Natural killer cell (primary cell): ENCODE measurements around the gene SCN11A. TPM values are rescaled to one million over a fixed set of nuclear protein-coding genes. Genes with fewer than 3 reads are reported as not detected.

Source experiments
- ATAC-seq, 3 donors: fragments of 150-1000 bp in 2 of 3; fragments of 200-7000 bp in 1 of 3; cut with Tn5 transposase; 1 replicate in 1 of 3; 2 replicates in 2 of 3; pipeline ENCODE4 v1.10.0; 2021; ENCODE audit warnings: mild to moderate bottlenecking in 2 of 3, moderate library complexity in 2 of 3
- DNase-seq, 2 donors: peaks; one replicate each; pipeline versions ENCODE4 v3.0.0 to v3.0.0-alpha.2; 2013 to 2021; ENCODE audit warnings: mixed read lengths in 1 of 2
- H3K27ac ChIP-seq: one replicate; pipeline ENCODE4 v1.5.1; 2013; ENCODE audit warnings: mild to moderate bottlenecking, low read length
- H3K27me3 ChIP-seq: one replicate; pipeline ENCODE4 v1.6.1; 2013; ENCODE audit warnings: low read length; ENCODE audit not compliant: control insufficient read depth, insufficient read depth
- H3K36me3 ChIP-seq: one replicate; pipeline ENCODE4 v1.6.1; 2013; ENCODE audit warnings: low read length; ENCODE audit not compliant: control insufficient read depth, insufficient read depth
- H3K4me1 ChIP-seq: one replicate; pipeline ENCODE4 v1.6.1; 2013; ENCODE audit warnings: low read length; ENCODE audit not compliant: control insufficient read depth, insufficient read depth
- H3K4me3 ChIP-seq: one replicate; pipeline ENCODE4 v1.5.1; 2013; ENCODE audit warnings: low read length
- H3K9me3 ChIP-seq: one replicate; pipeline ENCODE4 v1.6.1; 2013; ENCODE audit warnings: low read length; ENCODE audit not compliant: control insufficient read depth, insufficient read depth
- H3K27ac Mint-ChIP-seq, 2 donors: one replicate each; pipeline ENCODE4 v1.8.0; 2022; ENCODE audit warnings: mild to moderate bottlenecking in 2 of 2, mixed read lengths in 2 of 2, moderate library complexity in 1 of 2
- H3K27me3 Mint-ChIP-seq, 2 donors: one replicate each; pipeline ENCODE4 v1.8.0; 2022; ENCODE audit warnings: low read depth in 2 of 2, mixed read lengths in 2 of 2
- H3K36me3 Mint-ChIP-seq: one replicate; pipeline ENCODE4 v1.8.0; 2022; ENCODE audit warnings: mixed read lengths
- H3K4me1 Mint-ChIP-seq, 2 donors: one replicate each; pipeline ENCODE4 v1.8.0; 2022; ENCODE audit warnings: mixed read lengths in 2 of 2
- H3K4me3 Mint-ChIP-seq: one replicate; pipeline ENCODE4 v1.8.0; 2022; ENCODE audit warnings: mild to moderate bottlenecking, moderate library complexity, mixed read lengths
- H3K9me3 Mint-ChIP-seq, 2 donors: one replicate each; pipeline ENCODE4 v1.8.0; 2022; ENCODE audit warnings: mixed read lengths in 2 of 2
- CTCF ChIP-seq: fragments of 200-600 bp; IDR thresholded peaks from one replicate; pipeline ENCODE4 v1.8.0; 2022; ENCODE audit warnings: antibody characterized with exemption
- WGBS: methylation state at CpG from one replicate; pipeline ENCODE4 v1.1.7; 2013; ENCODE audit warnings: missing lambda C conversion rate; ENCODE audit not compliant: insufficient coverage; 5-methylcytosine and 5-hydroxymethylcytosine counted together
- intact Hi-C: fragments of 100-400 bp; cut with micrococcal nuclease; formaldehyde crosslinking; loops from one replicate; pipeline ENCODE4 v1.14.2; 2022
- total RNA-seq, 4 donors: library from RNA; stranded (reverse); fragments of 120-200 nt in 1 of 4; gene quantifications; one replicate each; pipeline versions ENCODE4 v1.2.3 to v1.2.4, GENCODE V29; 2013 to 2022

Gene SCN11A
- total RNA-seq, 3 donors from 2014 or later (not counting 1 experiment from before 2014, with no cell fraction given): 0.07 to 0.08 TPM; not detected in 1

- H3K27me3 ChIP-seq: no peaks in the 10 kb centered on the region
- H3K9me3 Mint-ChIP-seq: no peaks in the 10 kb centered on the region
- H3K27me3 Mint-ChIP-seq: peaks cover 18 to 69% of the 10 kb centered on the region in 2 donors
- no peaks in the 10 kb centered on the region for H3K36me3 Mint-ChIP-seq
- no peaks in the 10 kb centered on the region for H3K4me1 ChIP-seq
- H3K4me3 ChIP-seq: no peak overlapping the region
- no peaks in the 10 kb centered on the region for H3K36me3 ChIP-seq
- ATAC-seq: no peak
- WGBS: 92% methylated on average over 5 of the region's 6 CpGs
- H3K9me3 ChIP-seq: no peaks in the 10 kb centered on the region
- DNase-seq: no peak
- peaks cover 0 to 4% of the 10 kb centered on the region in 2 donors for H3K4me1 Mint-ChIP-seq
- H3K27ac ChIP-seq: no peak overlapping the region
- intact Hi-C loops: loop anchor here (10.0 kb wide), 1 partner anchor 511 kb away; no protein-coding TSS in a partner anchor
- no peak overlapping the region for H3K4me3 Mint-ChIP-seq
- H3K27ac Mint-ChIP-seq: no peak overlapping the region
- no peak for TF ChIP-seq CTCF
Measured at GRCh38 chr3:39025222-39025970, 26.3 kb downstream of the SCN11A start.

GRCh38 chr3:39024497-39024896 lies 27.2 kb downstream of the SCN11A start:
- Mint-ChIP-seq H3K9me3 (no peaks in the 10 kb centered on the region), H3K27me3 (peaks cover 20 to 70% of the 10 kb centered on the region in 2 donors), H3K4me1 (peaks cover 0 to 4% of the 10 kb centered on the region in 2 donors), H3K27ac (no peak overlapping the region), H3K36me3 (no peaks in the 10 kb centered on the region), H3K4me3 (no peak overlapping the region)
- no peak for DNase-seq
- H3K4me3 ChIP-seq: no peak overlapping the region
- intact Hi-C loops: loop anchor here (10.0 kb wide), 1 partner anchor 510 kb away; no protein-coding TSS in a partner anchor
- no peak overlapping the region for H3K27ac ChIP-seq
- H3K27me3 ChIP-seq: no peaks in the 10 kb centered on the region
- ATAC-seq: no peak
- H3K36me3 ChIP-seq: no peaks in the 10 kb centered on the region
- no peaks in the 10 kb centered on the region for H3K9me3 ChIP-seq
- TF ChIP-seq CTCF: no peak
- no peaks in the 10 kb centered on the region for H3K4me1 ChIP-seq

- no peaks in the 10 kb centered on the region for H3K4me1 ChIP-seq
- Mint-ChIP-seq H3K27me3 (peaks cover 30 to 72% of the 10 kb centered on the region in 2 donors), H3K9me3 (no peaks in the 10 kb centered on the region), H3K27ac (no peak overlapping the region), H3K36me3 (no peaks in the 10 kb centered on the region), H3K4me3 (no peak overlapping the region), H3K4me1 (peaks cover 0 to 4% of the 10 kb centered on the region in 2 donors)
- intact Hi-C loops: loop anchor here (10.0 kb wide), 1 partner anchor 507 kb away; no protein-coding TSS in a partner anchor
- H3K27ac ChIP-seq: no peak overlapping the region
- H3K27me3 ChIP-seq: no peaks in the 10 kb centered on the region
- DNase-seq (no peak), ATAC-seq (no peak)
- no peak overlapping the region for H3K4me3 ChIP-seq
- no peaks in the 10 kb centered on the region for H3K36me3 ChIP-seq
- H3K9me3 ChIP-seq: no peaks in the 10 kb centered on the region
- TF ChIP-seq CTCF: no peak
Measured at GRCh38 chr3:39022286-39022630, 29.5 kb downstream of the SCN11A start.
